Right atrium auricular region (tissue), 2 donors: ENCODE results near the gene ADCY4. TPM values are rescaled to one million over a fixed set of nuclear protein-coding genes. Genes with fewer than 3 reads are reported as not detected.

Experiments used
- DNase-seq: peaks from one replicate; pipeline ENCODE4 v3.0.0-alpha.2; 2019; ENCODE audit warnings: low spot score
- H3K27ac ChIP-seq, 2 donors: fragments of 200-600 bp; sonication (generic); 1 replicate in 1 of 2; 2 replicates in 1 of 2; pipeline ENCODE4 v1.5.1; 2016 to 2019
- H3K27me3 ChIP-seq, 2 donors: fragments of 200-600 bp; sonication (generic); one replicate each; pipeline versions ENCODE4 v1.5.1 to v1.6.0; 2017 to 2019
- H3K36me3 ChIP-seq: fragments of 200-600 bp; sonication (generic); one replicate; pipeline ENCODE4 v1.5.1; 2016
- H3K4me1 ChIP-seq, 2 donors: fragments of 200-600 bp; sonication (generic); one replicate each; pipeline versions ENCODE4 v1.5.1 to v1.6.0; 2017 to 2019
- H3K4me3 ChIP-seq, 2 donors: fragments of 200-600 bp; sonication (generic); 1 replicate in 1 of 2; 2 replicates in 1 of 2; pipeline ENCODE4 v1.5.1; 2017 to 2019; ENCODE audit warnings: mild to moderate bottlenecking in 1 of 2, moderate library complexity in 1 of 2
- H3K9me3 ChIP-seq, 2 donors: fragments of 200-600 bp; sonication (generic); one replicate each; pipeline ENCODE4 v1.5.1; 2019
- CTCF ChIP-seq, 2 donors: fragments of 200-600 bp; sonication (generic); IDR thresholded peaks; one replicate each; pipeline ENCODE4 v1.5.1; 2019; ENCODE audit warnings: antibody characterized with exemption in 2 of 2
- total RNA-seq, 2 donors: library from RNA; depleted of rRNA; stranded (reverse); fragments of >200 nt; gene quantifications; one replicate each; pipeline ENCODE4 v1.1.0, GENCODE V29; 2016

ADCY4 gene
- total RNA-seq, 2 donors from 2014 or later, result 17.1 to 25.5 TPM

- DNase-seq, result no peak
- peaks cover 46% of the 10 kb centered on the region for H3K36me3 ChIP-seq
- H3K4me3 ChIP-seq, result no peak within 1 kb of the TSS
- no peak within 1 kb of the TSS for H3K27ac ChIP-seq
- TF ChIP-seq CTCF (IDR thresholded peaks at IDR 0.05), result peak; percentile 87 to 90
- H3K4me1 ChIP-seq, result peaks cover 0 to 36% of the 10 kb centered on the region in 2 donors
- no peaks in the 10 kb centered on the region for H3K9me3 ChIP-seq
- no peaks in the 10 kb centered on the region for H3K27me3 ChIP-seq
These were observed 27.1 kb downstream of the ADCY4 start, which contains the start of gene CIDEB for GRCh38 chr14:24307575-24308341. TSS of gene CIDEB (minus strand) at chr14:24307977. CDS start at chr14:24307858, 119 bp downstream.

GRCh38 chr14:24307156-24307574 lies 27.7 kb downstream of the ADCY4 start:
- DNase-seq, result no peak
- Histone ChIP-seq H3K36me3 (peaks cover 52% of the 10 kb centered on the region), H3K27ac (no peak overlapping the region), H3K9me3 (no peaks in the 10 kb centered on the region), H3K4me3 (no peak overlapping the region), H3K27me3 (no peaks in the 10 kb centered on the region), H3K4me1 (peaks cover 0 to 30% of the 10 kb centered on the region in 2 donors)
- TF ChIP-seq CTCF (IDR thresholded peaks at IDR 0.05), result no peak

GRCh38 chr14:24304019-24304387 lies 30.9 kb downstream of the ADCY4 start:
- no peak for DNase-seq

GRCh38 chr14:24300326-24300980 lies 34.4 kb downstream of the ADCY4 start:
- no peaks in the 10 kb centered on the region for H3K27me3 ChIP-seq
- H3K36me3 ChIP-seq, result peaks cover 55% of the 10 kb centered on the region
- no peaks in the 10 kb centered on the region for H3K9me3 ChIP-seq
- peak overlapping the region; percentile 84 to 91 for H3K27ac ChIP-seq
- DNase-seq, result no peak
- no peak for TF ChIP-seq CTCF (IDR thresholded peaks at IDR 0.05)
- peaks cover 0 to 20% of the 10 kb centered on the region in 2 donors for H3K4me1 ChIP-seq
- peak overlapping the region; percentile 80 to 87 for H3K4me3 ChIP-seq

More at GRCh38 chr14:24304019-24304387, 30.9 kb downstream of the ADCY4 start:
- Histone ChIP-seq H3K9me3 (no peaks in the 10 kb centered on the region), H3K27ac (no peak overlapping the region), H3K27me3 (no peaks in the 10 kb centered on the region), H3K4me3 (no peak overlapping the region), H3K4me1 (peaks cover 0 to 19% of the 10 kb centered on the region in 2 donors), H3K36me3 (peaks cover 63% of the 10 kb centered on the region)
- no peak for TF ChIP-seq CTCF (IDR thresholded peaks at IDR 0.05)

GRCh38 chr14:24299255-24300191 lies 35.3 kb downstream of the ADCY4 start, which contains the start of the genes DHRS1 and NOP9:
TSS of gene DHRS1 (minus strand) at chr14:24299780. CDS start at chr14:24299106, 674 bp downstream.
TSS of gene NOP9 (plus strand) at chr14:24299850. CDS start at chr14:24299955, 105 bp downstream.
- Histone ChIP-seq H3K36me3 (peaks cover 52% of the 10 kb centered on the region), H3K4me1 (peaks cover 0 to 20% of the 10 kb centered on the region in 2 donors)

More at GRCh38 chr14:24299255-24300191, 35.3 kb downstream of the ADCY4 start, which contains the start of the genes DHRS1 and NOP9:
- H3K9me3 ChIP-seq, result no peaks in the 10 kb centered on the region
- TF ChIP-seq CTCF (IDR thresholded peaks at IDR 0.05), result no peak
- H3K4me3 ChIP-seq, result peak within 1 kb of the TSS; percentile 80 to 87
- H3K27me3 ChIP-seq, result no peaks in the 10 kb centered on the region
- peak; percentile 93 for DNase-seq
- peak within 1 kb of the TSS; percentile 84 to 91 for H3K27ac ChIP-seq
